DOHH2 (cell line): ENCODE data around the gene TOB1.

ENCODE experiments used
- CTCF ChIP-seq: fragments of 200-600 bp; sonication (generic); IDR thresholded peaks from one replicate; pipeline ENCODE4 v1.5.1; 2014; ENCODE audit warnings: antibody characterized with exemption, mild to moderate bottlenecking, low read depth, low read length; ENCODE audit not compliant: poor library complexity, severe bottlenecking
- EZH2phosphoT487 ChIP-seq: fragments of 200-600 bp; sonication (generic); IDR thresholded peaks from 2 replicates; pipeline ENCODE4 v1.6.1; 2017; ENCODE audit warnings: borderline replicate concordance, mild to moderate bottlenecking, antibody characterized with exemption, low read length, moderate library complexity, mixed read lengths

- TF ChIP-seq CTCF (no peak), EZH2phosphoT487 (no peak)
These were observed 290 bp downstream of the TOB1 start for GRCh38 chr17:50865868-50866260.
